ENCODE measurements around the gene MEOX1. TPM values are rescaled to one million over a fixed set of nuclear protein-coding genes. Genes with fewer than 3 reads are reported as not detected.
A peak's percentile ranks its signal among the peaks of the same experiment; 100 is the strongest.

MEOX1 gene
- total and polyA plus RNA-seq, 2 of the 13 experiments (the other 11 are each of a cell fraction or from before 2014, with no cell fraction given), result not detected

- TF ChIP-seq SKIL (CRISPR knock-in tag; IDR thresholded peaks at IDR 0.05; ENCODE audit: borderline replicate concordance) (0 out of 2 replicates have a peak, but pooled peaks have one; percentile 45), NKX3-1 (CRISPR knock-in tag; IDR thresholded peaks at IDR 0.05) (0 out of 2 replicates have a peak, but pooled peaks have one; percentile 56), CBFB (CRISPR knock-in tag; IDR thresholded peaks at IDR 0.05) (peak; percentile 20; the same call in 1 of the 2 replicates), ZNF468 (CRISPR knock-in tag; IDR thresholded peaks at IDR 0.05) (no peak), DRAP1 (CRISPR knock-in tag; IDR thresholded peaks at IDR 0.05) (0 out of 2 replicates have a peak, but pooled peaks have one; percentile 10), ZFP90 (CRISPR knock-in tag; IDR thresholded peaks at IDR 0.05; ENCODE audit: borderline replicate concordance) (0 out of 2 replicates have a peak, but pooled peaks have one; percentile 57), FOXP1 (IDR thresholded peaks at IDR 0.05) (no peak), FOXP1 (CRISPR knock-in tag; IDR thresholded peaks at IDR 0.05) (no peak), ZBTB10 (CRISPR knock-in tag; IDR thresholded peaks at IDR 0.05; ENCODE audit: borderline replicate concordance) (peak; percentile 88; the same call in 1 of the 2 replicates), CHCHD3 (CRISPR knock-in tag; IDR thresholded peaks at IDR 0.05) (0 out of 2 replicates have a peak, but pooled peaks have one; percentile 52), HOXD1 (CRISPR knock-in tag; IDR thresholded peaks at IDR 0.05) (peak; percentile 77; the same call in 1 of the 2 replicates), NCOA1 (CRISPR knock-in tag; IDR thresholded peaks at IDR 0.05) (0 out of 2 replicates have a peak, but pooled peaks have one; percentile 45), BCL6 (CRISPR knock-in tag; IDR thresholded peaks at IDR 0.05) (peak; percentile 64; the same call in 1 of the 2 replicates), ZNF616 (CRISPR knock-in tag; IDR thresholded peaks at IDR 0.05; ENCODE audit: low read depth) (no peak), HDAC2 (CRISPR knock-in tag; IDR thresholded peaks at IDR 0.05) (peak; percentile 49; the same call in 1 of the 2 replicates), ZMAT5 (CRISPR knock-in tag; IDR thresholded peaks at IDR 0.05; ENCODE audit: borderline replicate concordance, low read depth) (no peak), NFRKB (IDR thresholded peaks at IDR 0.05) (no peak), ZNF704 (CRISPR knock-in tag; IDR thresholded peaks at IDR 0.05; ENCODE audit: borderline replicate concordance) (0 out of 2 replicates have a peak, but pooled peaks have one; percentile 58), IKZF1 (IDR thresholded peaks at IDR 0.05) (no peak), ZNF17 (CRISPR knock-in tag; IDR thresholded peaks at IDR 0.05) (no peak), ZMYM4 (CRISPR knock-in tag; IDR thresholded peaks at IDR 0.05) (no peak; the same call in 1 of the 2 replicates), YEATS4 (CRISPR knock-in tag; IDR thresholded peaks at IDR 0.05; ENCODE audit: borderline replicate concordance) (peak; percentile 58; the same call in 1 of the 2 replicates), ZNF451 (CRISPR knock-in tag; IDR thresholded peaks at IDR 0.05) (peak; percentile 64; the same call in 1 of the 2 replicates), ZEB1 (IDR thresholded peaks at IDR 0.05; ENCODE audit: insufficient replicate concordance, low read depth) (no peak)
Measured at GRCh38 chr17:43665084-43665936, 3.6 kb upstream of the MEOX1 start (continued).
